Measurements from ENCODE around the gene NETO1.

- no peak for TF ChIP-seq POLR2A (IDR thresholded peaks at IDR 0.05)
- no peak for TF ChIP-seq CTCF (IDR thresholded peaks at IDR 0.05)
- no peak for TF ChIP-seq EP300 (IDR thresholded peaks at IDR 0.05)
- TF ChIP-seq POLR2AphosphoS5 (IDR thresholded peaks at IDR 0.05) = no peak
Observed at GRCh38 chr18:72843743-72844142, 24.0 kb downstream of the NETO1 start.
